CD4-positive, alpha-beta T cell treated with Interleukin-17A for 1 hour (primary cell): Measurements from ENCODE around the gene PRRX2.
"Not testable (repeated sequence)": the region's sequence is repeated elsewhere in the genome, so short reads cannot be mapped to it uniquely, and the experiment has no call there.

Source experiments
- DNase-seq: peaks from one replicate; pipeline ENCODE4 v3.0.0-alpha.2; 2020

Gene PRRX2

GRCh38 chr9:129655154-129655553 lies 10.3 kb upstream of the PRRX2 start:
- DNase-seq: no peak

DNA sequence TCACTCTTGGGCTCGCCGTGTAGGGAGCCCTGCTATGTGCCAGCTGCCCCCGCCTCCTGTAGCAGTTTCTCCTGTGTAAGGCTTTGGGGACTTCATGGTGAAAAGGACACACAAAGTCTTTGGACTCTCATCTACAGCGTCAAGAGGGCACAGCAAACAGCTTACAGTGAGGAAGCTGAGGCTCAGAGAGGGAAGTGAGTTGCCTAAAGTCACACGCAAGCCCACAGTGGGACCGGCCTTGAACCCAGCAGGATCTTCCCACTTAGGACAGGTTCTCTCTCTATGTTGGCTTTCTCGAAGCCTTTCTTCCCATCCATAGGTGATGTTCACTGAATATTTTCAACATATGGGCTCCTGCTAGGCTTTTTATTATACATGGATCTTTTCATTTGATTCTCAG lies 9.8 kb upstream of the PRRX2 start:
- no peak for DNase-seq

- no peak for DNase-seq
Observed at GRCh38 chr9:129656795-129657390, 8.6 kb upstream of the PRRX2 start.

GRCh38 chr9:129661029-129661428 lies 4.4 kb upstream of the PRRX2 start:
- DNase-seq: no peak

GRCh38 chr9:129662239-129662638 lies 3.2 kb upstream of the PRRX2 start:
- not testable (repeated sequence) for DNase-seq

GRCh38 chr9:129664746-129665388 lies 580 bp upstream of the PRRX2 start:
- DNase-seq: no peak

GRCh38 chr9:129665814-129666520 lies 520 bp downstream of the PRRX2 start:
- DNase-seq: no peak

- no peak for DNase-seq
Observed at GRCh38 chr9:129666575-129666974, 1.1 kb downstream of the PRRX2 start.

DNA sequence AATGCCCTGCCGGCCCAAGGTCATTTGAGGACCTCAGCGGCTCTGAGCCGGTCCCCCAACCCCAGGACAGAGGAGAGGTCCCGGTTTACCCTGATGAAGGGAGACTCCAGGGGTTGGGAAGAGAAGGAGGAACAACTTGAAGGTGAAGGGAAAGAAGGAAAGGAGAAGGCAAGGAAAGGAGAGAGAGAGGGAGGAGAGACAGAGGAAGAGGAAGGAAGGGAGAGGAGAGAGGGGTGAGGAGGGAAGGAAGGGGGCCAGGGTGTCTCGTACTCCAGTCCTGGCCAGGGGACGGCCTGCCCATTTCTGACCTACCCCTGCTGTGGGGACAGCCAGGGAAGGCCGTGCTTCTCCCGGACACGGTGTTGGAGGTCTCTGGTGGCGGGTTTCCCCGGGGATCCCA lies 1.9 kb downstream of the PRRX2 start:
- DNase-seq: no peak

DNA sequence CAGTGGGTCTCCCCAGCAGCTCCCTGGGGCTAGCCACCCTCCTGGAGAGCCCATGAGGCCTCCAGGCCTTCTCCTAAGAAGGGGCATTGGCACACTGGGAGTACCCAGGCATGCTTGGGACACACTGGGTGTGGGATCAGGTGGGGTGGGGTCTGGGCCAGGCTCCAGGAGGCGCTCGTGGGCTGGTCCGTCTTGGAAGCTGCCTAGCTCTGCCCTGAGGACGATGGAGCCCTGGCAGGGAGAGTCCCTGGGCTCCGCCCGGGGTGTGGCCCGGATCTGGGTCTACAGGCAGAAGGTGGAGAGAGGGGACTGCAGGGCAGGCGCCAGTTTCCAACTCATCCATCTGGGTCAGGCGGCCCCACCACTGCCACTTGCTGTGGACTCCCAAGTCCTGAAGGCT lies 2.4 kb downstream of the PRRX2 start:
- no peak for DNase-seq

DNA sequence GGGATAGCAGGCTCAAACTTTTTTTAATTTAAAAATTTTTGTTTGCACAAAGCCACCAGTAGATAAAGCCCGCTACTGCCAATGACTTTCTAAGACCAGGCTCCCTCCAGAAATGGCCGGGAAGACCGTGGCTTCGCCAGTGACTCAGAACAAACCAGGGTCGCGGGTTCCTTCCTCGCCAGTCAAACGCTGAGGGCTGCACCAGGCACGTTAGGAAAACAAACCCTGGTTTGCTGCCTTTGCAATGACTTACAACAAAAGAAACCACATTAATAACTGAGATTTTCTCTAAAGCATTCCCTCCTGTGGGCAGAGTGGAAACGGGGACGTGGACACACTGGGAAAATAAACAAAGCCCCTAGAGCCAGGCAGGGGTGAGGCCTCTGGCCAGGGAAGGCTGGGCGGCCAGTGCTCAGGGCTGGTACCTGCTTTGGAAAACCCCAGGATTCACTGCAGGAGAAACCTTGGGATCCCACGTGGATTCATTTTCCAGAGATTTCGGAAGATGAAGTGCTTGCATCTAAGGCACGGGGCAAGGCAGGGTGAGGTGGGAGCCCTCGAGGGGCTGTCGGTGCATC lies 3.8 kb downstream of the PRRX2 start:
- DNase-seq: no peak

DNA sequence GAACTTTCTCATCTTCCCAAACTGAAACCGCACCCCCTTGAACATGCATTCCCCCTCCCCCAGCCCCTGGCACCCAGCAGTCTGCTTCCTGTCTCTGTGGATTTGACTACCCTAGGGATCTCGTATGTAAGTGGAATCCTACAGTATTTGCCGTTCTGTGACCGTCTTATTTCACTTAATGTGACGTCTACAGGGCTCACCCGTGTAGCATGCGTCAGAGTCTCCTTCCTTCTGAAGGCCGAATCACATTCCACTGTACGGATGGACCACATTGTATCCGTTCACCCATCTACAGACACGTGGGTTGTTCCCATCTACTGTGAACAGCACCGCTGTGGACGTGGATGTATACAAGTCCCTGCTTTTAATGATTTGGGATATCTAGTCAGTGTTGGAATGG lies 4.5 kb downstream of the PRRX2 start:
- DNase-seq: no peak

- no peak for DNase-seq
Observed at GRCh38 chr9:129671065-129671464, 5.6 kb downstream of the PRRX2 start.

- no peak for DNase-seq
Observed at GRCh38 chr9:129671519-129671918, 6.1 kb downstream of the PRRX2 start.

DNA sequence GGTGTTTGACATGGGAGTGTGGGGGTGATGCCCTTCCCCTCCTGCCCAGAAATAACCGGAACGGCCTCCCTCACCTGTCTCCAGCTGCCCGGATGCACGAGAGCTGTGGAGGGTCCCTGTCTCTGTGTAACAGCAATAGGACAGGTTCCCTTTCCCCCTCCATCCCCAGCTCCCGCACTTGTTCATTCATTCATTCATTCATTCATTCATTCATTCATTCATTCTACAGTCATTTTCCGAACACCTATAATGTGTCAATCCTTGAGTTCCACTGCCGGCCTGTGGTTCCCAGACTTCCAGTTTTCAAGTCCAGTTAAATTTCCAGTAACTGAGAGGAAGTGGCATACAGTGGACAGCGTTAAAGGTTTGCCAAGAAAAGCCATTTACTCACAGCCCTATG lies 7.3 kb downstream of the PRRX2 start:
- DNase-seq: no peak

DNA sequence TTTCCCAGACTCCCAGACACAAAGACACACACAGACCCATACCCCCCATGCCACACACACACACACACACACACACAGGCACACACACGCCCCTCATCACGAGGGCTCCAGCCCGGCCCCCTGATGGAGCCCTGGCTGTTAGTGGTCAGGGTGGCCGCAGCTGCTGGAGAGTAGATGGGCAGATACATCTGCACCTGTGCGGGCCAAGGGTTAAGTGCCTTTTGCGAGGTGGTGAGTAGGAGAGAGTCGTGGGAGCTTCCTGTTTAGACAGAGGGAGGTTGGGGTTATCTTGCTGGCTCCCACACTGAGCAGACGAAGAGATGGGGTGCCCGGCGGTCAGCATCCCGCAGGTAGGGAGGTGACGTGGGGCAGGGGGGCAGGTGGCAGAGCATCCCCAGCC lies 8.2 kb downstream of the PRRX2 start:
- DNase-seq: no peak

DNA sequence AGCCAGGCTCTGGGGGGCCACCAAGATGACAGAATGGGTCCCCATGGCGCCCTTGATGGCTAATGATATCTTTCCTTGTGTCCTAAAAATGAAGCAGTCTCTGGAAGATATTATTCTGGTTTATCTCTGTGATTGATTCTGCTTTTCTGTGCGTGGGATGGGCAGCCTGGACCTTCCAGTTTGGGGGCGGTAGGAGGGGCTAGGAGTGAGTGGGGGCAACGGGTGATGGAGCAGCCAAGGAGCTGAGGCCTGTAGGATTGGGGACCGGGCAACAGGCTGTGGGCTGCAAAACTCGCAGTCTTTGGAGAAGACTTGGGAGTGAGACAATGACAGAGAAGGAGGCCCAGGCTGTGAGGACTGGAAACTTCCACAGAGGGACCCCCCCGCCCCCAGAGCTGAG lies 8.8 kb downstream of the PRRX2 start:
- no peak for DNase-seq

DNA sequence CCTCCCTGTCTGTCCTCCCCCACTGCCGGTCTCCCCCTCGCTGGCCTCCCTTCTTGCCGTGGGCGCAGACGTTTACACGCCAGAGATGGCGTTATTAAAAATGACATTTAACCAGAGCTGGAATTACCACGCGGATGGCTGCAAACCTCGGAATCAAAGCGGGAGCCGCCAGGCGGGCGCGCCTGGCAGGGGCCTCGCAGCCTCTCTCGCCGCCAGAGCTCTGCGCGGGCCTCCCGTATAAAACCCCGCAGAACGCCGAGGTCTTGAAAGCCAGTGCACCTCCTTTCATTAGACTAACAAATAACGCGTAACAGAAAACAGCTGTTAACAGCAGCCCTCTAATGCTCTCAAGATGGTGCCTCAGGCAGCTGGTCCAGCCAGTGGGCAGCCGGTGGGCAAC lies 10.2 kb downstream of the PRRX2 start:
- no peak for DNase-seq

DNA sequence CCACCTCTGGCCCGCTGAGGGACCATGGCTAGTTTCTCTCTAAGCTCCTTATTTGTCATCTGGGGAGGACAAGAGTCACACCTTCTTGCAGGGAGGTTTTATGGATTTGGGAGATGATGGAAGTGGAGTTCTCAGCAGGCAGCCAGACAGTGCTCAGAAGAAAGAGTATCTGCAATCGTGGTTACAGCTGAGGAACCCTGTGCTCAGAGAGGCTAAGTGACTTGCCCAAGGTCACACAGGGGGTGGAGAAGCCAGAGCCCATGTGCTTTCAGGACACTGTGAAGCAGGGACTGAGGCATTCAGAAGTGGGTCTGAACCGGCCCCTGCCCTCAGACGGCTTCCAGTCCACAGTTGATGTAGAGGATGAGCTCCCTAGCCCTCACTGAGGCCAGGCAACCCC lies 10.8 kb downstream of the PRRX2 start:
- DNase-seq: no peak

- no peak for DNase-seq
Observed at GRCh38 chr9:129676975-129677374, 11.5 kb downstream of the PRRX2 start.

DNA sequence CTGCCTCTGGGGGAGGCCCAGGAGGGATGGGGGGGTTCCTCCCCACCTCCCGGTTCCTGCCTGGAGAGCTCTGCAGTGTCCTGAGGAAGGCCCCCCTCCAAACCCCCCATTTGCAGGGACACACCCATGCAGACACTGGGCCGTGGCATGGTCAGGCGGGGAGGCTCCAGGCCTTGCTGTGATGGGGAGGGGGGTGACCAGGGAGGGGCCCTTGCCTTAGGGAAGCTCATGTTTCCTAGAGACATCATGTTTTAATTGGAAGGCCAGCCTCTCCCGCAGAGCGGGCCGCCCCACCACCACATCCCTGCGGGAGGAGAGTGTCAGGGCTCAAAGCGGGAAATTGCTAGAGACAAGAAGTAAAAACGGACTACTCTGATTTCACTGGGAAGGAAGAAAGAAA lies 12.0 kb downstream of the PRRX2 start:
- no peak for DNase-seq

- DNase-seq: no peak
Observed at GRCh38 chr9:129678844-129679243, 13.4 kb downstream of the PRRX2 start.

- no peak for DNase-seq
Observed at GRCh38 chr9:129679537-129679936, 14.1 kb downstream of the PRRX2 start.

GRCh38 chr9:129681924-129682323 lies 16.5 kb downstream of the PRRX2 start:
- no peak for DNase-seq
